NCI-H748 treated with DMSO at 0.1 percent for 48 hours (cell line): ENCODE results near the gene CFAP69.
"Not testable (repeated sequence)": the region's sequence is repeated elsewhere in the genome, so short reads cannot be mapped to it uniquely, and the experiment has no call there.

Experiments used
- DNase-seq: peaks from one replicate; lab custom pipeline; 2025; lab: John Stamatoyannopoulos, UW

Gene CFAP69

DNA sequence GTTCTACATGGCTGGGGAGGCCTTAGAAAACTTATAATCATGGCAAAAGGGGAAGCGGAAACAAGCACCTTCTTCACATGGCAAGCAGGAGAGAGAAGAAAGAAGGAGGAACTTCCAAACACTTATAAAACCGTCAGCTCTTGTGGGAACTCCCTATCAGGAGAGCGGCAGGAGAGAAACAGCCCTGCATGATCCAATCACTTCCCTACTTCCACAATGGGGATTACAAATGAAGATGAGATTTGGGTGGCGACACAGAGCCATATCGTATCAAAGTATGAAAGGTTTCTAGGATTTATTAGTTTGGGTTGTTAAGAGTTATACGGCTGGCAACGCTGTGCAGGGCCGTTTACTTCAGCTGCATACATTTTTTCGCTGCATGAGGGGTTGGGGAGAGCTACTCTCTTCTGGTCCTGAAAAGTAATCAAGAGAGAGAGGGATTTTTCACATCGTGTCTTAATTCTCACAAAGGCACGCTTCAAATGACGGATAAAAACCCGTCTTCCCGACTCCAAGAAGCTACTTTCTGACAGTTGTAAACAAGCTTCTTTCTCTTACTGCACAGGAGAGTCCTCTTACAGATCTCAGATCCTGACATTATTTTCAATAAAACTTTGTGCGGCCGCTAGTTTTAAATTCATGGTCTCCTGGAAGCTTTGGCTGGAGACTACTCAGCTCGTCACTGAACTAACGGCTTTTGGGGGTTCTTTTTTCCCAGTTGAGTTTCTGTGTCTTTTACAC lies 100.8 kb downstream of the CFAP69 start:
- DNase-seq, result no peak

DNA sequence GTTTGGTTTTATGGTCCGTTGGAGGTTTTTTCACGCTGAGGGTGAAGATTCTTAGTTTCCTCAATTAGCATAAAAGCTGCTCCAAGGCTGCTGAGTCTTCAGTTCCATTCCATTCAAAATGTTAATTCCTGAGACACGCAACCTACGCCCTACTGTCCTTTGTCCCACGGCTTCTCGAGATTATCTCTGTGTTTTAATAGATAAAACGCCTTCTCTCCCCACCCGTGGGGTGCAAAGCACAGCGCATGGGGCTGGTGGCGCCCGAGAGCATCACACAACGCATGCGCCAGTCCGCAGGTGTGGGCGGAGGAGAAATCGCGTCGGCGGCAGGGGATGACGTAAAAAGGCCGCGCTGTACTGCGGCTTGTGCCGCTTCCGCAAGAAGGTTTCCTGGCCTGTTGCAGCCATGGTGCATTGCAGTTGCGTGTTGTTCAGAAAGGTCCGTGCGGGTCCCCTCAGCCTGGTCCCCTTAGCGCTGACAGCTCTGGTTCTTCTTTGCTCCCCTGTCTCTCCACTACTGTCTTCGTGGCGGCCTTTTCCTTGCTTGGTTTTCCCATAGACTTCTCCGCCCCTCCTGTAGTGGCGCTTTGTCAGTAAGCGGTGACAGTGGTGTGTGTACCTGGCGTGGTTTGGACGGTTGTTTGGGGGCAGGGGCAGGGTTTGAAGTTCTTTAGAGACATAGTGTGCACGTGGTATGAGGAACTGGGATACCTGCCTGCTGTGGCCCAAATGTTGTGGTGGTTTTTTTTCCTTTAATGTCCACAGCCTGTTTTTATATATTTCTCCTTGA lies 101.6 kb downstream of the CFAP69 start, which contains the start of gene GTPBP10:
Gene GTPBP10, plus strand, starts transcription at position 381 of the 790 bp plus-strand sequence. Its CDS starts 26 bp downstream, at position 407.
- DNase-seq, result peak; percentile 91

DNA sequence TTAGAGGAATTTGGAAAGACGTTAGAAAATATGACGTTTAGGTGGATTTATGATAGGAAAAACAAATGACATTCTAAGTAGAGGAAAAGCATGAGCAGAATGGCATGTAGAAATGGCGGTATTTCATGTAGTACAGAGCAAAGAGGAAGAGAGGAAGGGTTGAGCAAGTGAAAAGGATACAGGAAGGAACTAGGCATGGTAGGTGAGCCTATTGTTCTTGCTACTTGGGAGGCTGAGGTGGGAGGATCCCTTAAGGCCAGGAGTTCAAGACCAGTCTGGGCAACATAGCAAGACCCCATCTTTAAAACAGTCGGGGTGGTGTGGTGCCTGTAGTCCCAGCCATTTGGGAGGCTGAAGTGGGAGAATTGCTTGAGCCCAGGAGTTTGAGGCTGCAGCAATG lies 102.8 kb downstream of the CFAP69 start:
- no peak for DNase-seq

DNA sequence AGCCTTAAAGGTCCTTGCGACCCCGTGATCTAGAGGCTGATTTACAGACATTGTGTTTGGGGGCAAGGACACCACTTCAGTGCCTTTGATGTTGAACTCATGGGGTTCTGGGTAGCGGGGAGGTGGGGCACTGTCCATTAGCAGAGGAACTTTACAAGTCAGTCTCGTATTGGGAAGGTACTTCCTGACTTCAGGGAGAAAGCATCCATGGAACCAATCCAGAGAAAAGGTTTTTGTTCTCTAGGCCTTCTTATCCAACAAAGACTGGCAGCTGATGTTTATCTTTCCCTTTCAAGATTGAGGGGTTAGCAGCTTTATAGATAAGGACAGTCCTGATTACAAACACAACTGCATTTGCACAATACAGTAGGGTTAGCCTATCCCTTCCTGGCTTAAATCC lies 104.3 kb downstream of the CFAP69 start:
- no peak for DNase-seq

DNA sequence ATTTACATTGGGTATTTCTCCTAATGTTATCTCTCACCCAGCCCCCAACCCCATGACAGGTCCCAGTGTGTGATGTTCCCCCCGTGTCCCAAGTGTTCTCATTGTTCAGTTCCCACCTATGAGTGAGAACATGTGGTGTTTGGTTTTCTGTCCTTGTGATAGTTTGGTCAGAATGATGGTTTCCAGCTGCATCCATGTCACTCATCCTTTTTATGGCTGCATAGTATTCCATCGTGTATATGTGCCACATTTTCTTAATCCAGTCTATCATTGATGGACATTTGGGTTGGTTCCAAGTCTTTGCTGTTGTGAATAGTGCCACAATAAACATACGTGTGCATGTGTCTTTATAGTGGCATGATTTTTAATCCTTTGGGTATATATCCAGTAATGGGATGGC lies 105.1 kb downstream of the CFAP69 start:
- not testable (repeated sequence) for DNase-seq

DNA sequence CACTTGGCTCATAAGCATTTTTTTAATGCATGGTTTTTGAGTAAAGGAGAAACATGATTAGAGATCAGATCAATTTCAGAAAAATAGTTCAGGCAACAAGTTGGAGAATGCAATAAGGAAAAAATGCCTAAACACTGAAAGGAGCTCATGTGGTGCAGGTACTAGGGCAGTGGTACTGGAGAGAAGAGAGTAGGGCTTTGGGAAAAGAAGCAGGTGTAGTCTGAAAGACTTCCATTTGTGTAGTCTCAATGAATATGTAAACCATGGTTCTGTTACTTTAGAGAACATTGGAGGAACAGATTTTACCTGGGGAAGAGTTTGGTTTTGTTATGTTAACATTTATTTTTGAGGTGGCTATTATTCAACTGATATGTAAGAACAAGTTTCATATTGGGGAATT lies 107.0 kb downstream of the CFAP69 start:
- no peak for DNase-seq
